ENCODE measurements around the gene EGR1. TPM values are rescaled to one million over a fixed set of nuclear protein-coding genes. Genes with fewer than 3 reads are reported as not detected.

EGR1 gene
- polyA plus RNA-seq, 1 of the 3 experiments (the other 2 are of a cell fraction), result 48.0 TPM

GRCh38 chr5:138455232-138455930 is 9.9 kb upstream of the EGR1 start:
- H3K27ac ChIP-seq (ENCODE audit: low read depth in 2 of 2, low read length in 1 of 2), result no peak overlapping the region
- no peak overlapping the region for H3K4me3 ChIP-seq (ENCODE audit: low read depth in 2 of 2, low read length in 1 of 2)
- H3K4me2 ChIP-seq, result no peak overlapping the region
- H3K79me2 ChIP-seq (ENCODE audit: insufficient read depth), result no peaks in the 10 kb centered on the region
- H3K9ac ChIP-seq, result no peak overlapping the region
- H4K20me1 ChIP-seq (ENCODE audit: insufficient read depth), result no peaks in the 10 kb centered on the region
- H3K36me3 ChIP-seq (replicated peaks in 1 of 2; ENCODE audit: control insufficient read depth in 1 of 2, insufficient read depth in 2 of 2, low read length in 1 of 2), result no peaks in the 10 kb centered on the region
- TF ChIP-seq USF1 (IDR thresholded peaks at IDR 0.05; ENCODE audit: borderline replicate concordance, low read depth) (no peak), RCOR1 (IDR thresholded peaks at IDR 0.05; ENCODE audit: low read length) (no peak), IRF3 (IDR thresholded peaks at IDR 0.05; ENCODE audit: low read depth, low read length) (no peak), GATA2 (CRISPR knock-in tag; IDR thresholded peaks at IDR 0.05) (no peak), USF2 (IDR thresholded peaks at IDR 0.05; ENCODE audit: borderline replicate concordance, low read depth, low read length) (no peak), TEAD4 (IDR thresholded peaks at IDR 0.05; ENCODE audit: borderline replicate concordance, insufficient read depth) (no peak), RAD21 (IDR thresholded peaks at IDR 0.05; ENCODE audit: low read length) (no peak), CHD2 (IDR thresholded peaks at IDR 0.05; ENCODE audit: low read length, partially characterized antibody) (no peak), RFX5 (IDR thresholded peaks at IDR 0.05; ENCODE audit: low read length) (no peak), FOXJ3 (CRISPR knock-in tag; IDR thresholded peaks at IDR 0.05) (no peak), FOSL2 (IDR thresholded peaks at IDR 0.05; ENCODE audit: borderline replicate concordance, low read depth) (no peak), SIN3A (IDR thresholded peaks at IDR 0.05; ENCODE audit: borderline replicate concordance, low read depth, low read length) (no peak), SMC3 (IDR thresholded peaks at IDR 0.05; ENCODE audit: low read depth, low read length) (no peak), POLR2AphosphoS5 (IDR thresholded peaks at IDR 0.05; ENCODE audit: low read depth, low read length) (no peak), ZBTB33 (IDR thresholded peaks at IDR 0.05; ENCODE audit: borderline replicate concordance, low read depth) (no peak), TCF12 (IDR thresholded peaks at IDR 0.05) (no peak), REST (IDR thresholded peaks at IDR 0.05; ENCODE audit: low read depth, low read length) (no peak), CTCF (IDR thresholded peaks at IDR 0.05) (no peak)
- DNase-seq, result no peak
- CTCF ChIA-PET, result interaction anchor here (0.6 to 4.7 kb wide), 6 partner anchors 8 to 377 kb away, joined by 3 to 51 read pairs (median 6); partner anchors contain the start of genes KDM3B and REEP2
- H3K27me3 ChIP-seq (ENCODE audit: insufficient read depth), result no peaks in the 10 kb centered on the region
- POLR2A ChIA-PET, result interaction anchor here (0.6 to 1.1 kb wide), 2 partner anchors 10 to 471 kb away, joined by 3 to 4 read pairs; partner anchors contain the start of gene EGR1
- H2AFZ ChIP-seq (ENCODE audit: low read depth), result no peak overlapping the region
- no peaks in the 10 kb centered on the region for H3K9me2 ChIP-seq
- 83% methylated on average over 11 of the region's 11 CpGs for WGBS (ENCODE audit: low lambda C conversion rate)
- H3F3A ChIP-seq (replicated peaks; ENCODE audit: insufficient read depth), result no peaks in the 10 kb centered on the region
- H3K4me1 ChIP-seq (ENCODE audit: control insufficient read depth in 1 of 2, insufficient read depth in 2 of 2, low read depth in 1 of 2, low read length in 1 of 2), result no peaks in the 10 kb centered on the region; a peak in 1 of 4 replicates
- H3K9me3 ChIP-seq, result no peaks in the 10 kb centered on the region
